SH-SY5Y (cell line): Measurements from ENCODE around the gene VENTX.

Source experiments
- GATA2 ChIP-seq: IDR thresholded peaks from 2 replicates; pipeline ENCODE4 v1.6.1; 2011; ENCODE audit warnings: mild to moderate bottlenecking, low read depth, low read length
- GATA3 ChIP-seq: IDR thresholded peaks from 2 replicates; pipeline ENCODE4 v1.6.1; 2011; ENCODE audit warnings: low read depth, mild to moderate bottlenecking, low read length, moderate library complexity

- TF ChIP-seq GATA2 (no peak), GATA3 (no peak)
Measured at GRCh38 chr10:133217800-133218589, 19.7 kb upstream of the VENTX start.
